Measurements from ENCODE around the gene PLB1.
"Not testable (repeated sequence)": the region's sequence is repeated elsewhere in the genome, so short reads cannot be mapped to it uniquely, and the experiment has no call there.

- TF ChIP-seq EZH2 (IDR thresholded peaks at IDR 0.05; ENCODE audit: borderline replicate concordance, insufficient read depth, low read depth, low read length, poor library complexity, severe bottlenecking); CTCF (IDR thresholded peaks at IDR 0.05): not testable (repeated sequence)
Observed at GRCh38 chr2:28550345-28550744, 54.5 kb downstream of the PLB1 start.
